Measurements from ENCODE around the gene AKAP1. TPM values are rescaled to one million over a fixed set of nuclear protein-coding genes. Genes with fewer than 3 reads are reported as not detected.
"Not testable (repeated sequence)": the region's sequence is repeated elsewhere in the genome, so short reads cannot be mapped to it uniquely, and the experiment has no call there.

AKAP1 gene
- total RNA-seq, 1 donor from 2014 or later, result 21.2 TPM

GRCh38 chr17:57073626-57074025 lies 11.4 kb upstream of the AKAP1 start:
- DNase-seq (ENCODE audit: low read depth in 2 of 2), result no peak

- no peak for DNase-seq (ENCODE audit: low read depth in 2 of 2)
These were observed 9.9 kb upstream of the AKAP1 start for GRCh38 chr17:57075193-57075592.

GRCh38 chr17:57075785-57076184 lies 9.3 kb upstream of the AKAP1 start:
- DNase-seq (ENCODE audit: low read depth in 2 of 2), result no peak

- no peak for DNase-seq (ENCODE audit: low read depth in 2 of 2)
These were observed 8.0 kb upstream of the AKAP1 start for GRCh38 chr17:57077000-57077399.

GRCh38 chr17:57078274-57078673 lies 6.8 kb upstream of the AKAP1 start:
- no peak for DNase-seq (ENCODE audit: low read depth in 2 of 2)

GRCh38 chr17:57080718-57081117 lies 4.3 kb upstream of the AKAP1 start:
- DNase-seq (ENCODE audit: low read depth in 2 of 2), result no peak

- DNase-seq (ENCODE audit: low read depth in 2 of 2), result peak in 1 of 2 donors; percentile 50
These were observed 2.6 kb upstream of the AKAP1 start for GRCh38 chr17:57082441-57082840.

- no peak for DNase-seq (ENCODE audit: low read depth in 2 of 2)
These were observed 665 bp upstream of the AKAP1 start for GRCh38 chr17:57084361-57084801.

- peak; percentile 53 to 72 for DNase-seq (ENCODE audit: low read depth in 2 of 2)
These were observed 512 bp downstream of the AKAP1 start for GRCh38 chr17:57085448-57086068.

- peak; percentile 15 to 18 for DNase-seq (ENCODE audit: low read depth in 2 of 2)
These were observed 1.3 kb downstream of the AKAP1 start for GRCh38 chr17:57086069-57086930.

GRCh38 chr17:57088298-57088697 lies 3.3 kb downstream of the AKAP1 start:
- no peak for DNase-seq (ENCODE audit: low read depth in 2 of 2)

- no peak for DNase-seq (ENCODE audit: low read depth in 2 of 2)
These were observed 4.3 kb downstream of the AKAP1 start for GRCh38 chr17:57089391-57089790.

- DNase-seq (ENCODE audit: low read depth in 2 of 2), result no peak
These were observed 5.6 kb downstream of the AKAP1 start for GRCh38 chr17:57090560-57091185.

GRCh38 chr17:57091186-57091618 lies 6.2 kb downstream of the AKAP1 start:
- DNase-seq (ENCODE audit: low read depth in 2 of 2), result no peak

GRCh38 chr17:57092171-57092570 lies 7.1 kb downstream of the AKAP1 start:
- no peak for DNase-seq (ENCODE audit: low read depth in 2 of 2)

GRCh38 chr17:57092779-57093178 lies 7.7 kb downstream of the AKAP1 start:
- no peak for DNase-seq (ENCODE audit: low read depth in 2 of 2)

- DNase-seq (ENCODE audit: low read depth in 2 of 2), result no peak
These were observed 11.6 kb downstream of the AKAP1 start for GRCh38 chr17:57096472-57097202.

GRCh38 chr17:57097832-57098421 lies 12.9 kb downstream of the AKAP1 start:
- DNase-seq (ENCODE audit: low read depth in 2 of 2), result peak; percentile 73 to 88

- DNase-seq (ENCODE audit: low read depth in 2 of 2), result no peak
These were observed 14.1 kb downstream of the AKAP1 start for GRCh38 chr17:57099165-57099564.

GRCh38 chr17:57102122-57102521 lies 17.1 kb downstream of the AKAP1 start:
- no peak for DNase-seq (ENCODE audit: low read depth in 2 of 2)

- not testable (repeated sequence) for DNase-seq (ENCODE audit: low read depth in 2 of 2)
These were observed 17.6 kb downstream of the AKAP1 start for GRCh38 chr17:57102660-57103059.
